DOHH2 (cell line): ENCODE data around the gene DSCAML1.

Experiments used
- H3F3A ChIP-seq: fragments of 200-600 bp; sonication (generic), shearing (Covaris generic); 2 replicates; pipeline ENCODE4 v1.6.0; 2016; ENCODE audit warnings: antibody characterized with exemption, mild to moderate bottlenecking; ENCODE audit not compliant: control insufficient read depth, insufficient read depth
- H3K27ac ChIP-seq: fragments of 200-600 bp; sonication (generic); 2 replicates; pipeline ENCODE4 v1.5.1; 2014; ENCODE audit warnings: low read depth, mild to moderate bottlenecking, low read length, moderate library complexity
- H3K27me3 ChIP-seq: fragments of 200-600 bp; sonication (generic); 2 replicates; pipeline ENCODE4 v1.6.1; 2014; ENCODE audit warnings: mild to moderate bottlenecking, low read length, mixed read lengths; ENCODE audit not compliant: control insufficient read depth
- H3K36me3 ChIP-seq: fragments of 200-600 bp; sonication (generic); 2 replicates; pipeline ENCODE4 v1.6.1; 2014; ENCODE audit warnings: mild to moderate bottlenecking, low read length, moderate library complexity, mixed read lengths; ENCODE audit not compliant: control insufficient read depth
- H3K4me1 ChIP-seq: fragments of 200-600 bp; sonication (generic); 2 replicates; pipeline ENCODE4 v1.6.1; 2014; ENCODE audit warnings: mild to moderate bottlenecking, low read length, mixed read lengths; ENCODE audit not compliant: control insufficient read depth
- H3K4me2 ChIP-seq: fragments of 200-600 bp; sonication (generic); 2 replicates; pipeline ENCODE4 v1.6.0; 2014; ENCODE audit warnings: mild to moderate bottlenecking, low read length, moderate library complexity
- H3K4me3 ChIP-seq: fragments of 200-600 bp; sonication (generic); 2 replicates; pipeline ENCODE4 v1.5.1; 2014; ENCODE audit warnings: mild to moderate bottlenecking, low read length, mixed read lengths
- H3K79me2 ChIP-seq: fragments of 200-600 bp; sonication (generic); 2 replicates; pipeline ENCODE4 v1.6.1; 2014; ENCODE audit warnings: mild to moderate bottlenecking, low read length, mixed read lengths; ENCODE audit not compliant: control insufficient read depth
- H3K9me2 ChIP-seq: fragments of 200-600 bp; sonication (generic); replicated peaks from 2 replicates; pipeline ENCODE4 v1.6.1; 2014; ENCODE audit warnings: mild to moderate bottlenecking, low read length, mixed read lengths; ENCODE audit not compliant: control insufficient read depth
- H3K9me3 ChIP-seq: fragments of 200-600 bp; sonication (generic); 2 replicates; pipeline ENCODE4 v1.6.1; 2014; ENCODE audit warnings: antibody characterized with exemption, low read length, mixed read lengths; ENCODE audit not compliant: control insufficient read depth, insufficient read depth
- H4K20me1 ChIP-seq: fragments of 200-600 bp; sonication (generic); 2 replicates; pipeline ENCODE4 v1.6.0; 2014; ENCODE audit warnings: low read depth, mild to moderate bottlenecking, antibody characterized with exemption, low read length, moderate library complexity; ENCODE audit not compliant: control insufficient read depth, insufficient read depth
- CTCF ChIP-seq: fragments of 200-600 bp; sonication (generic); IDR thresholded peaks from one replicate; pipeline ENCODE4 v1.5.1; 2014; ENCODE audit warnings: antibody characterized with exemption, mild to moderate bottlenecking, low read depth, low read length; ENCODE audit not compliant: poor library complexity, severe bottlenecking
- EZH2phosphoT487 ChIP-seq: fragments of 200-600 bp; sonication (generic); IDR thresholded peaks from 2 replicates; pipeline ENCODE4 v1.6.1; 2017; ENCODE audit warnings: borderline replicate concordance, mild to moderate bottlenecking, antibody characterized with exemption, low read length, moderate library complexity, mixed read lengths

Gene DSCAML1

GRCh38 chr11:117796872-117797529, at the start of gene DSCAML1:
TSS of gene DSCAML1 (minus strand) at chr11:117797216. CDS start at chr11:117797079, 137 bp downstream.
- H3K9me2 ChIP-seq = no peaks in the 10 kb centered on the region
- no peaks in the 10 kb centered on the region for H3K9me3 ChIP-seq
- no peak within 1 kb of the TSS for H3K4me3 ChIP-seq
- H3K36me3 ChIP-seq = no peaks in the 10 kb centered on the region
- no peak within 1 kb of the TSS for H3K27ac ChIP-seq
- no peaks in the 10 kb centered on the region for H3K4me1 ChIP-seq
- peaks cover 25% of the 10 kb centered on the region for H3K27me3 ChIP-seq
- no peaks in the 10 kb centered on the region for H3F3A ChIP-seq
- no peaks in the 10 kb centered on the region for H4K20me1 ChIP-seq
- no peak for TF ChIP-seq CTCF
- H3K4me2 ChIP-seq = no peak within 1 kb of the TSS
- H3K79me2 ChIP-seq = no peaks in the 10 kb centered on the region

GRCh38 chr11:117843666-117844484, 46.9 kb upstream of the DSCAML1 start:
- Histone ChIP-seq H3K27ac (no peak overlapping the region), H3F3A (no peaks in the 10 kb centered on the region), H3K4me2 (no peak overlapping the region), H3K4me1 (no peaks in the 10 kb centered on the region), H3K27me3 (peaks cover 8% of the 10 kb centered on the region; the same call in 1 of the 2 replicates), H3K9me2 (no peaks in the 10 kb centered on the region), H3K9me3 (no peaks in the 10 kb centered on the region), H3K36me3 (no peaks in the 10 kb centered on the region), H3K79me2 (no peaks in the 10 kb centered on the region), H4K20me1 (no peaks in the 10 kb centered on the region), H3K4me3 (no peak overlapping the region)
- no peak for TF ChIP-seq EZH2phosphoT487
- peak; percentile 97 for TF ChIP-seq CTCF

GRCh38 chr11:117842131-117842941, 45.3 kb upstream of the DSCAML1 start:
- no peaks in the 10 kb centered on the region for H3K9me2 ChIP-seq
- no peak overlapping the region for H3K27ac ChIP-seq
- no peaks in the 10 kb centered on the region for H4K20me1 ChIP-seq
- no peak overlapping the region for H3K4me3 ChIP-seq
- H3K4me2 ChIP-seq = no peak overlapping the region
- H3F3A ChIP-seq = no peaks in the 10 kb centered on the region
- no peaks in the 10 kb centered on the region for H3K4me1 ChIP-seq
- H3K79me2 ChIP-seq = no peaks in the 10 kb centered on the region
- H3K36me3 ChIP-seq = no peaks in the 10 kb centered on the region
- TF ChIP-seq CTCF (no peak), EZH2phosphoT487 (no peak)
- peaks cover 8% of the 10 kb centered on the region; the same call in 1 of the 2 replicates for H3K27me3 ChIP-seq
- H3K9me3 ChIP-seq = no peaks in the 10 kb centered on the region
